HG02885 (cell line): ENCODE data around the gene ZNF224.

ENCODE experiments used
- ATAC-seq: cut with Tn5 transposase; IDR thresholded peaks from one replicate; pipeline ENCODE4 v1.9.1; 2021; ENCODE audit warnings: mild to moderate bottlenecking; ENCODE audit not compliant: unreplicated experiment, poor library complexity

Gene ZNF224

GRCh38 chr19:44093931-44094765 is at the start of gene ZNF224:
ZNF224 (plus strand) TSS chr19:44094361; CDS start chr19:44097874, 3,513 bp downstream.
- peak; percentile 93 for ATAC-seq

GRCh38 chr19:44050740-44051649 is 43.2 kb upstream of the ZNF224 start:
- no peak for ATAC-seq

GRCh38 chr19:44051650-44052402 is 42.3 kb upstream of the ZNF224 start, which contains the start of gene ZNF223:
ZNF223 (plus strand) TSS chr19:44052036; CDS start chr19:44055177, 3,141 bp downstream.
- no peak for ATAC-seq

- no peak for ATAC-seq
Observed at GRCh38 chr19:44055870-44056269, 38.3 kb upstream of the ZNF224 start.

GRCh38 chr19:44059229-44059628 is 34.9 kb upstream of the ZNF224 start:
- no peak for ATAC-seq

GRCh38 chr19:44061038-44061437 is 33.1 kb upstream of the ZNF224 start:
- no peak for ATAC-seq

- no peak for ATAC-seq
Observed at GRCh38 chr19:44066305-44066704, 27.9 kb upstream of the ZNF224 start.

GRCh38 chr19:44069415-44069814 is 24.7 kb upstream of the ZNF224 start:
- ATAC-seq, result no peak

- peak; percentile 85 for ATAC-seq
Observed at GRCh38 chr19:44071824-44072542, 22.2 kb upstream of the ZNF224 start, which contains the start of gene ZNF284. ZNF284 (plus strand) TSS chr19:44072159; CDS start chr19:44076390, 4,231 bp downstream.

GRCh38 chr19:44072543-44073401 is 21.4 kb upstream of the ZNF224 start:
- ATAC-seq, result no peak

- ATAC-seq, result no peak
Observed at GRCh38 chr19:44076325-44076724, 17.8 kb upstream of the ZNF224 start.

- ATAC-seq, result no peak
Observed at GRCh38 chr19:44092108-44092507, 2.1 kb upstream of the ZNF224 start.

- ATAC-seq, result no peak
Observed at GRCh38 chr19:44107751-44108150, 13.6 kb downstream of the ZNF224 start.

- no peak for ATAC-seq
Observed at GRCh38 chr19:44109458-44109857, 15.3 kb downstream of the ZNF224 start.

- ATAC-seq, result no peak
Observed at GRCh38 chr19:44111910-44112463, 17.8 kb downstream of the ZNF224 start.

GRCh38 chr19:44112802-44113137 is 18.6 kb downstream of the ZNF224 start:
- no peak for ATAC-seq

GRCh38 chr19:44113138-44113783 is 19.1 kb downstream of the ZNF224 start, which contains the start of gene ZNF225:
ZNF225 (plus strand) TSS chr19:44113399; CDS start chr19:44115828, 2,429 bp downstream.
- ATAC-seq, result peak; percentile 92
